Activated naive CD4-positive, alpha-beta T cell (primary cell): ENCODE measurements around the gene TMEM92.
"Not testable (repeated sequence)": the region's sequence is repeated elsewhere in the genome, so short reads cannot be mapped to it uniquely, and the experiment has no call there.

Experiments used
- DNase-seq, 4 experiments: peaks; one replicate each; lab custom pipeline; 2025; lab: John Stamatoyannopoulos, UW

The TMEM92 gene

DNA sequence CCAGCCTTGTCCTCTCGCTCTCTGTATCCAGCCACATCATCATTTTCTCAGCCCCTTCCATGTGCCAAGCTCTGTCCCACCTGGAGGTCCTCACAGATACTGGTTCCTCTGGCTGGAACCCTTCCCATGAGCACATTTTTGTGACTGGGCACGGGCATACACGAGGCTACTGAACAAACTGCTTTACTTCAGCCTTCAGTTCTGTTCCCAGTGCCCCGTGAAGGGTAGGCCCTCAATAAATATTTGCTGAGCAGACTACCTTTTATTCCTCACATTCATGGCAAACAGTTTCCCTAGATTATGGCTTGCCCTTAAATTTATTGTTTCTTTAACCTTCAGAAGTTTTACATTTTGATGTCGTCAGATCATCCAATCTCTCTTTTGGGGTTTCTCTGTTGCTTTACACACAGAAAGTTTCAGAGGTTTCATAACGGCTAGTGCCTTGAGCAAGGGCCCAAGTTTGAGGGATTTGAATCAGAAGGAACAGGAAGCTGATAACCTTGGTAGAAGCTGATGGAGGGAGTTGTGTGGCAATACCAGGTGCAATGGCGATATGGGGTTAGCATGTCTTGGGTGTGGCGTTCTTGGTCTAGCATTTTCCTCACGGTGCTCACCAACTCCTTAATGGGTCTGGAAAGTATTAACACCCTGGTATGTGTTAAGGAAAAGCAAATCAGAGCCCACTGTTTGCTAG, 27.8 kb downstream of the TMEM92 start:
- no peak for DNase-seq

DNA sequence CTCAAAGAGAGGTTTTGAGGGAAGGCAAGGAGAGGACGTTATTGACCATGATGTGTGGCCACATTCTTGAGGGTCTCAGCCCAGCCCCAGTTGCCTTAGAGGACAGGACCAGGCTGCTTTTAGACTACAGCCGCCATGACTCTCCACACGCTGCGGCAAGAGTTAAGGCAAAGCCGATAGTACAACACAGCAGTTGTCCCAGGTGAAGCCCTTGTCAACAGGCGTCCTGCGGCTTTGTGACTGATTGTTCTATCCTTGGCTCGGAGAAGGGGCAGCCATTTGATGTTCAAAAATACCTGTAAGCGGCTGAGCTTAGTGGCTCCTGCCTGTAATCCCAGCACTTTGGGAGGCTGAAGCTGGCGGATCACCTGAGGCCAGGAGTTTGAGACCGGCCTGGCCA, 28.8 kb downstream of the TMEM92 start:
- no peak for DNase-seq

DNA sequence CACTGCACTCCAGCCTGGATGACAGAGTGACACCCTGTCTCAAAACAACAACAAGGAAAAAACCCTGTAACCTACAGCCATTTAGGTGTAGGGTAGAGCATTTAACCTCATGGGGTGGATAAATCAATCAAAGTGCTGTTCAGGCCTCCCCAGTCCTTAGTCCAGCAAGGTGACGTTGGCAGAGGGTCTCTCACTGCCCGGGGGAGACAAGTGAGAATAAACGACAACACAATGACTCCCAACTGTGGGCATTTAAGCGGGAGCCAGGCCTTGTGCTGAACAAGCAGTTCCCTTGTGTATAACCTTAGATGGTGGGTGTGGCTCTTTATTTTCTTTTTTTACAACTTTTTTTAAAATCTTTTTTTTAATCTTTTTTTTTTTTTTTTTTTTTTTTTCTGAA, 29.3 kb downstream of the TMEM92 start:
- DNase-seq: no peak

DNA sequence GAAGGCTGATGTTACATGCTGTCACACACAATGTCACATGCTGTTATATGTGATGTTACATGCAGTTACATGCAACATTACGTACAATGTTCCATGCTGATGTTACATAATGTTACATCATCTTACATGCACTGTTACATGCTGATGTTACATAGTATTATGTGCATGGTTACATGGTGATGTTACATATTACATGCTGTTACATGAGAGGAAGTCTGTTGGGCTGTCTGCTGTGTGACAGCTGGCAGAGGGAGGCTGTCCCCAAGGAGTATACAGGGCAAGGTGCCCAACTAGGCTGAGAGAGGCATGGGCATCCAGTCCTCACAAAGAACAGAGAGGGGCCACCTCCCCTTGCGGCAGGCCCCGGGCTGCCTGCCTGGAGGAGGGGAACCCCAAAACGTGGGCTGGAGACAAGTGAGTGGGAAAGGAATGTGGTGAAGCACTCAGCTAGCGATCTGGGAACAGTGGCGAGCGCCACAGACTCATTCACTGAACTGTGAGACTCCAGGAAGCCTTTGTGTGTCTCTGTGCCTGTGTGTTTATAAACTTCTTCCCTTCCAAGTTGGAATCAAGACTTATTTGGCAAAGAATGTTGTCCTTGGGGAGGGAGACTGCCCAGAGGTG, 30.6 kb downstream of the TMEM92 start:
- no peak for DNase-seq

DNA sequence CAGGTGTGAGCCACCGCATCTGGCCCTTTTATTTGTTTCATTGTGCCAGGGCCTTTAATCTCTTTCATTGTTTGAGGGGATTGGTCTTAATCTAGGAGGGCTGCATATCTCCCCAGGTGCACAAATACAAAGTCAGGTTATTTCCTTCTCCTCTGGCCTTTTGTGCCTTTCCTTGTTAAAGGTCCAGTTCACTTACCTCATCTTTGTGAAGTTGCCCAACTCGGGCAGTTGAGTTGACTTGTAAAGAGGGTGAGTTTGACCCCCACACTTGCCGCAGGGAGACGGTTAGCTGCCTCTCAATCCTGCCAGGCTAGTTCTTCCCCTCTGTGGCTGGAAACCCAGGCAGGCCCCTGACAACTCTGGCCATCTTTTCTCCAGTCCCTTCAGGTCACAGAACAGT, 33.4 kb downstream of the TMEM92 start:
- DNase-seq: no peak

DNA sequence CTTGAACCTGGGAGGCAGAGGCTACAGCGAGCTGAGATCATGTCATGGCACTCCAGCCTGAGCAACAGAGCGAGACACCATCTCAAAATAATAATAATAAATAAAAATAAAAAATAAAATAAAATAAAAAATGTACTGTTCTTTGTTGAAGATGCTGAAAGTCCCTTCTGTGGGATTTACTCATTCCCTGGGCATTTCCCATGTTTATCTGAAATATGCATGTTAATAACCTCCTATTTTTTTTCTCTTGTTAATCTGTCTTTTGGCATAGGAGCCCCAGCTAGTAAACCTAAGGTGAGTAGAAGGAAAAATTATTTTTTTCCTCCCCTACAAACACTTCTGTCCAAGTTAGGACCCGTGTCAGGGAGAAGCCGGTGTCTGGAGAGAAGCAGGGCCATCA, 34.4 kb downstream of the TMEM92 start:
- DNase-seq: no peak

DNA sequence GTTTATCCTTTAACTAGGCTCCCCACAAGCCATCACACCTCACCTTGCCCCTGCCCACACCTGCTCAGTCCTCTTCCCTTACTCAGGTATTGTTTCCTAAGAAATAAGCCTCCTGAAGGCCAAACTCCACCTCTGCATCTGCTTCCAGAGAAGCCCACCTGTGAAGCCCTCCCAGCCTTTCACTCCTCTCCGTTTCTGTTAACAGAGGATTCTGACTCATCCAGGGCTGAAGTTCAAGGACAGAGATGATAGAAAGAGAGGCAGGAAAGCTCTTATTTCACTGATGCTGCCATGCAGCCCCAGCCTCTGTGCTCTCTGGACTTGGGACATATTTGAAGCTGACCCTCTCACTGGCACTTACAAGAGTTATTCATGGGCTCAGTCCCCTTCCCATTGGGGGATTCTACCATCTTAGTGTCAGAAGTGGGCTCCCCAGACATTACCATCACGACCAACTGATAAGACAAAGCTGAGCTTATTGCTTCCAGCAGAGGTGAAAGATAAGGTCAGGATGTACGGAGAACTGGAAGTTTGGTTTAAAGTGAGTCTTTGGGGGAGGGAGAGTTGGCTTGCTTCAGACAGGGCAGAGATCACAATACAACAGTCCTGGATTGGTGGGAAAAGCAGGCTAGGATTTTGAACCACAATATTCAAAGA, 36.3 kb downstream of the TMEM92 start:
- DNase-seq: no peak

DNA sequence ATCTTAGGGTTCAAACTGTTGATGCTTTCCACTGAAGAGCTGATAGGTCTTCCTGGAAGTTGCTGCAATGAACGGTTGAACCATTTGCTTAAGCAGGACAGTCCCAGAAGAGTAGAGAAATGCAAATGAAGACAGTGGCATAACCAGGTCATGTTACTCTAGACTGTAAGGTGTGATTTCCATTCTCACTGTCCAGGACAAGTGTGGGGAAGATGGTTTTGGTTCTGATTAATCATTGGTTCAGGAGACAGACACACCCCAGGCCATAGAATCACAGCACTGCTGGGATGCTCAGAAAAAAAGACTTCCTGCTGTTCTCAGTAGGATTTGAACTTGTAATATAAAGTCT, 36.8 kb downstream of the TMEM92 start:
- DNase-seq: no peak

DNA sequence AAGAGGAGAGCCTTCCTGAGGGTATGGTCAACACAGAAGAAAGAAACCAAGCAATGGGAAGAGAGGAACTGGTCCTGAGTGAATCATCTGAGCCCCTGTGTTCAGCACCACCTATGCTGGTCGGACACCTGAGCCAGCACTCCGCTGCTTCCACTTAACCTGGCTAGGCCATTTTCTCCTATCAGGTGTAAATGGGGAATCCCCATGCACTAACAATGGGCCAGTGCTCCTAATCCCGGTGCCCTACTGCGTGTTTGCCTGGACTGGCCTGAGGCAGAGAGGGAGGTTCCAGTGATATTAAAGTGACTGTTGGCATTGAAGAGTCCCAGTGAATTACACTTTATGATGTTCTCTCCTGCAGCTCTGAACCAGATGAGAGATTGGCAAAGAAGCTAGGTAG, 37.2 kb downstream of the TMEM92 start:
- DNase-seq: no peak

DNA sequence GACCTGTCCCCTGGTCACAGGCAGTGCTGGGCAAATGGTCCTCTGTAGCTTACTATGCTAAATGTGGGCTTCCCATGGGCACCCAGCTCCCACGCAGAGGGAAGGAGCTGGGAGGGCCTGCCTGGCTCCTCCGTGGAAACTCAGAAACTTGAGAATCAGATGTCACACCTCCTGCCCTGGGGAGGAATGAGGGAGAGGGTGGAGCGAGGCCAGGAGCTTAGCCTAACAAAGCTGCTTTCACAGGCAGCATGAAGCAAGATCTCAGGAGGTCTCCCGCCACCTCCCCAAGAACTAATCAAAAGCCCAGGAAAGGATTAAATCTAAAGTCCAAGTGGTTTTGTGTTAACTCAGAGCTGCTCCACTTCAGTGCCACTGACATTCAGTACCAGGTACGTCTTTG, 38.0 kb downstream of the TMEM92 start:
- DNase-seq: no peak

DNA sequence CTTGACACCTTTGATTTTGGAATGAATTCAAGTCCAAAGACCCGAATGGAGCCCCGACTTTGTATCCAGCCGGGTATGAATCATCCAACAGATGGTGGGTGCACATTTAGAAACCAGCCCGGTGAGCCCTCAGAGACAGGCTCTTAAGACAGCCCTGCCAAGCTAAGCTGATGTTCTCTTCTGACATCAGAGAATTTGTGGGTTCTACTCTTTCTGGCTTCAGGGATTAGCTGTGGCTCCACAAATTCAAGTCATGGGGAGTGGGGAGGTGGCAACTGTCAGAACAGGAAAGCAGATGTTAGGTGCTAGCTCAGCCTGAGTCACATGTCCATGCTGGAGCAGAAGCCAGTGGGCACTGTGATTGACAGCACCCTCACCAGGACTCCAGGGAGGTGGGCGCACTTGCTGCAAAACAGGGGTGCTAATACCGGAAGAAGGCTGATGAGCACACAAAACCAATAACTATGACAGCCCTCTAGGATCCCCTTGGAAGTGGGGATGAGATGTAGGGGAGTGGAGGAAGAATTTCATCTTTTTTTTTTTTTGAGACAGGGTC, 40.3 kb downstream of the TMEM92 start:
- DNase-seq: no peak

DNA sequence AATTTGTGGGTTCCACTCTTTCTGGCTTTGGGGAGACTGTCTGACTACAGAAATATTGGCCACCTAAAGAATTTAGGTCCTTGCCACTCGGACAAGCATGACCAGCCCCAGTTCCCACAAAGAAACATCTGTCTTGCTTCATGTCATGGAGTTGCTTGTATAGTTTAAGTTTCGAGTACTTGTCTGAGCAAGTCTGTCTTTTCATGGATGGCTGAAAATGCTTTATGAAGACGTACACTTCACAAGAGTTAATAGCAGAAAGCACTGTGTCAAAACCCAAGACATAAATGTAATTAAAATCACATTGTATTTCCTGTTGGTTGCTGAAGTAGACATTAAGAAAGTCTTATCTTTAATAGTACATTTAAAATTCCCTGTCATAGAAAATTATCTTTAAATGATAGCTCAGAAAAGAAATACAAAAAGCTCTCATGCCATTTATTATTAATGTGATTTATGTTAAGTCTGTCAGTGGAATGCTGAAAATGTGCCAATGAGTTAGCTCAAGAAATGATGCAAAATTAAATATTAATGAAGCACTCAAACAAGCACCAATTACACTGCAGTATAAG, 41.8 kb downstream of the TMEM92 start:
- DNase-seq: no peak

DNA sequence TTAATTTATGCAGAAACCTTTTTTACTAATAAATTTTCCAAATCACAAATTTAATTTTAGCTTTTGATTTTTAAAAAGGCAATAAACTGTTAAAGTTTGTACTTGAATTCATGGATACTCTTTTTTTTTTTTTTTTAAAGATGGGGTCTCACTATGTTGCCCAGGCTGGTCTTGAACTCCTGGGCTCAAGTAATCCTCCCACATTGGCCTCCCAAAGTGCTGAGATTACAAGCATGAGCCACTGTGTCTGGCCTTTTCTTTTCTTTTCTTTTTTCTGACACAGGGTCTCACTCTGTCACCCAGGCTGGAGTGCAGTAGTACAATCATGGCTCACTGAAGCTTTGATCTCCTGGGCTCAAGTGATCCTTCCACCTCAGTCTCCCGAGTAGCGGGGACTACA, 42.4 kb downstream of the TMEM92 start:
- not testable (repeated sequence) for DNase-seq

DNA sequence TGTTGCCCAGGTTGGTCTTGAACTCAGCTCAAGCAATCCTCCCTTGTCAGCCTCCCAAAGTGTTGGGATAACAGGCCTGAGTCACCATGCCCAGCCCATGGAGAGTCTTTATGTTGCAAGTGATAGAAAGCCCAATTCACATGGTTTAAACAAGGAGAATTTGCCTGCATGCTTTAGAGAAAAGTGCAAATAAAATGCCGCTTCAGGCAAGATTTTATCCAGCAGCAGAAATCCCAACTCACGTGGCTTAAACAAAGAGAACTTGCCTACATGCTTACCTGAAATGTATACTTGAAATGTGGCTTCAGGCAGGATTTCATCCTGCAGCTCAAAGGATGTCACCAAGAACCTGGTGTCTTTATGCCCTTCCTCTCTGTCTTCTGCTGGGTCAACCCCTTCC, 42.9 kb downstream of the TMEM92 start:
- DNase-seq: no peak

DNA sequence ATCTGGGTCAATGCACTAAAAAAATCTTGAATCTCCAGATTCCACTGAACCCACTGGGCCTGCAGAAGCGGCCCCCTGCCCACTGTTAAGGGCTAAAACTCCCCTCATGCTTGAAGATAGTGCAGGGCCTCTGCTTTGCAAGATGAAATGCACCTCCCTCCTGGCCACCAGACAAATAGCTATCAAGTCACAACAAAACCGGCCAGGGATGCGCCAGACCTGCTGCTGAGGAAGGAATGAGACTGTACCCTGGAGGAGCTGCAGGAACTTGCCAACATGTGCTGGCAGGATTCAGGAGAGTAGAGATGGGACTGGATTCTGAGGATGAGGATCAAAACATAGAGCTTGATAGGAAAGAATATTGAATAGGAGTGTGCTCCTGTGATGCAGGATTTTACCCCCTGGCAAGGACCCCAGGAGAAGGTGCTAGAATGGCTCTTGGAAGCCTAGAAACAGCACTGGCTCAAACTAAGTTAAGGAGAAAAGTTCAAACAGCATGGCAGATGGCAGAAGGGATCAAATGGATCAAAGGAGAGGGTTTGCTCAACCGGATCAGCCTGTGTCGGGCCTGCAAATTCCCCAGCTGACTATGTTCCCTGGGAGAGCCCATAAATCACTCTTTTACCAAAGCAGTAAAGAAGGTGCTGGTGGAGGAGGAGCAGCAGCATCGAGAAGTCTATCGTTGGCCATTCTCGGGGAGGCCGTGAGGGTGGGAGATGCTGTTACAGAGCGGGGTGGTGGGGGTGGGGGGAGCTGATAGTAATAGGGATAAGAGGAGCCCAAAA, 44.4 kb downstream of the TMEM92 start:
- DNase-seq: no peak

DNA sequence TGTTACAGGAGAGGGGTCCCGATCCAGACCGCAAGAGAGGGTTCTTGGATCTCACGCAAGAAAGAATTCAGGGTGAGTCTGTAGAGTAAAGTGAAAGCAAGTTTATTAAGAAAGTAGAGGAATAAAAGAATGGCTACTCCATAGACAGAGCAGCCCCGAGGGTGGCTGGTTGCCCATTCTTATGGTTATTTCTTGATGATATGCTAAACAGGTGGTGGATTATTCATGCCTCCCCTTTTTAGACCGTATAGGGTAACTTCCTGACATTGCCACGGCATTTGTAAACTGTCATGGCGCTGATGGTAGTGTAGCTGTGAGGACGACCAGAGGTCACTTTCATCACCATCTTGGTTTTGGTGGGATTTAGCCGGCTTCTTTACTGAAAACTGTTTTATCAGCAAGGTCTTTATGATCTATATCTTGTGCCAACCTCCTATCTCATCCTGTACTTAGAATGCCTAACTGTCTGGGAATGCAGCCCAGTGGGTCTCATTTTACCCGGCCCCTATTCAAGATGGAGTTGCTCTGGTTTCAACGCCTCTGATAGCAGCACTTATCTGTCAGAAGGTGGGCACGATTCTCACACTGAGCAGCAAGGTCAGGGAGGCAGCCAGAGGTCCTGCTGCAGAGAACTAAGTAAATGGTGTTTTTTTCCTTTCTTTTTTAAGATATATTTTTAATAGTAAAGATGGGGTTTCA, 45.2 kb downstream of the TMEM92 start:
- no peak for DNase-seq

DNA sequence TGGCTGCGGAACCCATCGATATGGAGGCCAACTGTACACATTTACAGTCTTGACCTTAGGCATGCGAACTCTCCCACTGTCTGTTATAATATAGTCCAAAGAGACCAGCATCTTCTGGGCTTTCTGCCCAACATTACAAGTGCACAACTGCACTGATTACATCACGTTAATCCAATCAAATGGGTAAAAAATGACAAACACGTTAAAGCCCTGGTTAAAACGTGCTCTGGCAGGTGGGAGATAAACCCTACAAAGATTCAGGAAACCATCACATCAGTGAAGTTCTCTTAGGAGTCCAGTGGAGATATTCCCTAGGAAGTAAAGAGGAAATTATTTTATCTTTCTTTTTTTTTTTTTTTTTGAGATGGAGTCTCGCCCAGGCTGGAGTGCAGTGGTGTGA, 48.0 kb downstream of the TMEM92 start:
- no peak for DNase-seq

DNA sequence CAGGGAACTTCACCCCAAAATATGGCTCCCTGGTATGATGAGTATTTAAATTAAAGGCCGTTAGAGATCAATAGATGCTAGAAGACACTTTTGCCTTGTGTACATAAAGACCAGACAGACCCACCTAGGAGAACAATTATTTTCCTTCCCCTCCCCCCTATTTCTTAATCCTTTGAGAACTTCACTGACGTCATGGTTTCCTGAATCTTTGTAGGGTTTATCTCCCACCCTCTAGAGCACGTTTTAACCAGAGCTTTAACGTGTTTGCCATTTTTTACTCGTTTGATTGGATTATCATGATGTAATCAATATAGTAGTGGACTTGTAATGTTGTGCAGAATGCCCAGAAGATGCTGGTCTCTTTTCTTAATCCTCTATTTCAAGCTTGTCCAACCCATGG, 48.8 kb downstream of the TMEM92 start:
- DNase-seq: no peak

DNA sequence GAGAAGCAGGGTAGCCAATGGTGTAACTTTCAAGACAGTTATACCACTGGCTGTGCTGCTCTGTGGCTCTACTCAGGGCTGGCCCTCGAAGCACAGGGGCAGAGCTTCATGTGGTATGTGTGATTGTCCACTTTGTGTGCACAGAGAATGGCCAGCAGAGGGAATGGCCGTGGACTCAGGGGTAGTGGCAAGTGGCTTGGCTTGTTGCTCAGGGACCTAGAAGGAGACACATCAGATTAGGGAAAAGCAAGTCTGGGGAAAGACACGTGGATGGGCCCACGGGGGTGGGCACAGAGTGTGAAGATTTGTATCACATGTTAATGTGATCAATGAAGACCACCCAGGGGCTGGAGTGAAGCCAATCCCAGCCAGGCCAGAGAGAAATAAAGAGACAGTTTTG, 51.6 kb downstream of the TMEM92 start:
- DNase-seq: no peak

DNA sequence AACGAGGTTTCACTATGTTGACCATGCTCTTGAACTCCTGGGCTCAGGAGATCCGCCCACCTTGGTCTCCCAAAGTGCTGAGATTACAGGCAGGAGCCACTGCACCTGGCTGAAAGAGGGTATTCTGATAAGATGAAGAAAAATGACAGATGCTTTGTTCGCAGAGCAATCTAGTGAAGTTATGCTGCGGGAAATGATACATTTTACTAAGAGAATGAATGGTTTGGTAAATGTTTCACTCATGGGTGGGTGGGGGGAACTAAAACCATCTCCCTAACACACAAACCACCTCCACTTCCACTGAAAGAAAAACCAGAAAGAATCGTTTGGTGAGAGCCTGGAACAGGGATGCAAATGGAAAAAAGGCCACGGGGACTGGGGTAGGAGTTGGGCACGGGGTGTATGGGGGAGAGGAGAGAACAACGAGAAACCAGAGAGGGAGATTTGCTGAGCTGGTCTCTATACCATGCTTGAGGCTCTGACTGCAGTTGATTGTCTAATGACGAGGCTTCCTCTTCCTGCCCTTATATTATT, 52.6 kb downstream of the TMEM92 start:
- no peak for DNase-seq
